HCT116 (cell line): ENCODE measurements around the gene NTSR2.

Source experiments
- CTCF ChIP-seq, 3 experiments: fragments of 200-600 bp in 1 of 3; sonication (generic) in 1 of 3; IDR thresholded peaks in 2 of 3; conservative IDR thresholded peaks in 1 of 3; 2 replicates each; pipeline ENCODE4 v1.5.1; 2012 to 2017; ENCODE audit warnings: low read depth in 2 of 3, low read length in 2 of 3, antibody characterized with exemption in 1 of 3, borderline replicate concordance in 1 of 3, control low read depth in 1 of 3, mild to moderate bottlenecking in 1 of 3, mixed read lengths in 1 of 3, mixed run types in 1 of 3, moderate library complexity in 1 of 3; ENCODE audit not compliant: insufficient read depth in 1 of 3
- EGR1 ChIP-seq: IDR thresholded peaks from 2 replicates; pipeline ENCODE4 v1.6.1; 2012; ENCODE audit warnings: low read depth
- JUND ChIP-seq: IDR thresholded peaks from 2 replicates; pipeline ENCODE4 v1.6.1; 2012
- MAX ChIP-seq: IDR thresholded peaks from 2 replicates; pipeline ENCODE4 v1.6.1; 2012
- POLR2A ChIP-seq: IDR thresholded peaks from 2 replicates; pipeline ENCODE4 v1.7.0; 2011; ENCODE audit warnings: borderline replicate concordance; ENCODE audit not compliant: insufficient read depth, insufficient read length; ENCODE audit errors: extremely low read depth
- POLR2AphosphoS5 ChIP-seq: IDR thresholded peaks from 2 replicates; pipeline ENCODE4 v1.6.1; 2011; ENCODE audit warnings: mild to moderate bottlenecking, low read depth, low read length, moderate library complexity
- RAD21 ChIP-seq: IDR thresholded peaks from 2 replicates; pipeline ENCODE4 v1.6.1; 2012; ENCODE audit warnings: low read depth, mild to moderate bottlenecking
- TCF7L2 ChIP-seq: IDR thresholded peaks from 2 replicates; pipeline ENCODE4 v1.7.0; 2011; ENCODE audit warnings: borderline replicate concordance, inconsistent platforms; ENCODE audit not compliant: insufficient read depth, insufficient read length; ENCODE audit errors: extremely low read depth
- ZBTB33 ChIP-seq: IDR thresholded peaks from 2 replicates; pipeline ENCODE4 v1.6.1; 2011; ENCODE audit warnings: mild to moderate bottlenecking, low read length, moderate library complexity; ENCODE audit not compliant: insufficient replicate concordance; ENCODE audit errors: extremely low read depth

GRCh38 chr2:11705063-11705462, 35.1 kb upstream of the NTSR2 start:
- TF ChIP-seq CTCF (IDR thresholded peaks at IDR 0.05 in 2 of 3, conservative IDR thresholded peaks at IDR 0.05 in 1 of 3; ENCODE audit: borderline replicate concordance in 1 of 3, insufficient read depth in 1 of 3, low read depth in 2 of 3, low read length in 2 of 3) = no peak
- TF ChIP-seq TCF7L2 = no peak
- no peak for TF ChIP-seq ZBTB33
- TF ChIP-seq JUND = no peak
- TF ChIP-seq RAD21 = no peak
- no peak for TF ChIP-seq POLR2A
- no peak for TF ChIP-seq POLR2AphosphoS5
- TF ChIP-seq EGR1 = no peak
- no peak for TF ChIP-seq MAX
